Measurements from ENCODE around the gene CDC6. TPM values are rescaled to one million over a fixed set of nuclear protein-coding genes. Genes with fewer than 3 reads are reported as not detected.

CDC6 gene
- total and polyA plus RNA-seq, 2 of the 8 experiments (the other 6 are each of a cell fraction or from before 2014, with no cell fraction given) = 50.5 to 140 TPM

DNA sequence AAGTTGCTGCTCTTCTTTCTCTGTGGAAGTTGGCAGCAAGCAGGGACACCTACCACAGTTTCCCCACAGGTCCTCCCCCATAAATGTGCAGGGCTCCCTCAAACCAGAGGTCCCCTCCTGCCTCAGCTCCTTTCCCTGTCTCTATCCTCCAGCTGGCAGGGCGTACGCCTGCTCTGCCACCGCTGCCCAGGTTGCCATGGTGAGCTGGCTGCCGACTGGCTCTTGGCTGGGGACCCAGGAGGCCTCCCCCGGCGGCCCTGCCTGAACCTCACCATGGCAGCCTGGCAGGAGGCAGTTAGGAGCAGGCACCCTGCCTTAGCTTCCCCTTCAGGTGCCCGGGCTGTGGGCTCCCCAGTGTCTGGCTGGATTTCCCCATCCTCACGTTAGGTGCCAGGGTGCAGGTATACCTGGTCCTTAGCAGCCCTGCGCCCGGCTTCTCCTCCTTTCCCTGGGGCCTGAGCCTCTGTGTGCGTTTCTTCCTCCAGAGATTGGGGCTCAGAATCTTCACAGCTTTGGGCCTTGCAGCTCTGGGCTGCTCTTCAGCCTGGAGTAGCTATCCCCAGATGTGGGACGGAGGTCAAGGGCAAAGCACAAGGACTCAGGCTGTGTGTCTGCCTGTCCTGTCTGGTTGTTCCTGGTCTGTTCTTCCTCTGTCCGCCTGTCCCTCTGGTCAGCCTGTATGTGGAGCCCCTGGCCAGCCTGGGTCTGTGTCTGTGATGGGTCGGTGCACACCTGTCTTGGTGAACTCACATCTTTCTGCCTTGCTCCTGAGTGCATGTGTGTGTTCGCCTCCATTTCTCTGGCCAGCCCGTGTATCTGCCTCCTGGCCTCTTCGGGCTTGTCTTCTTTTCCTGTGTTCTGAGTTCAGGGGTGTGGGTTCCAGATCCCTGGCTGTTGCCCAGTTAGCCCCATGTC lies 61.1 kb downstream of the CDC6 start (continued):
- TF ChIP-seq CTBP2 (IDR thresholded peaks at IDR 0.05; ENCODE audit: borderline replicate concordance, insufficient read depth, insufficient read length, low read length) = no peak
- TF ChIP-seq CEBPB (IDR thresholded peaks at IDR 0.05; ENCODE audit: low read depth, low read length) = no peak
- no peak for TF ChIP-seq JUN (IDR thresholded peaks at IDR 0.05; ENCODE audit: low read depth, low read length)
- TF ChIP-seq POU5F1 (IDR thresholded peaks at IDR 0.05; ENCODE audit: low read depth, low read length) = no peak
- TF ChIP-seq RFX5 (IDR thresholded peaks at IDR 0.05; ENCODE audit: borderline replicate concordance, low read depth, low read length) = no peak
